NB4 (cell line): ENCODE results near the gene FUT8.

ENCODE experiments used
- DNase-seq: peaks from one replicate; pipeline ENCODE4 v3.0.0; 2010; ENCODE audit warnings: low read depth
- H3K4me3 ChIP-seq: one replicate; pipeline ENCODE4 v1.5.1; 2011; ENCODE audit warnings: mild to moderate bottlenecking, low read depth, low read length, moderate library complexity
- CTCF ChIP-seq: IDR thresholded peaks from one replicate; pipeline ENCODE4 v1.5.1; 2012; ENCODE audit warnings: low read depth, low read length
- MYC ChIP-seq: IDR thresholded peaks from 2 replicates; pipeline ENCODE4 v1.6.1; 2011; ENCODE audit warnings: low read depth, low read length
- POLR2A ChIP-seq: IDR thresholded peaks from 2 replicates; pipeline ENCODE4 v1.6.1; 2011; ENCODE audit warnings: mild to moderate bottlenecking; ENCODE audit not compliant: insufficient read length; ENCODE audit errors: extremely low read depth
- TF ChIP-seq, protein P1 (sequence below): IDR thresholded peaks from 2 replicates; pipeline ENCODE4 v1.6.1; 2011; ENCODE audit warnings: low read depth, low read length

The FUT8 gene

GRCh38 chr14:65499138-65499537 lies 86.6 kb downstream of the FUT8 start:
- H3K4me3 ChIP-seq, result no peak overlapping the region
- TF ChIP-seq CTCF (no peak), POLR2A (no peak), MYC (no peak)
- TF ChIP-seq, protein P1, sequence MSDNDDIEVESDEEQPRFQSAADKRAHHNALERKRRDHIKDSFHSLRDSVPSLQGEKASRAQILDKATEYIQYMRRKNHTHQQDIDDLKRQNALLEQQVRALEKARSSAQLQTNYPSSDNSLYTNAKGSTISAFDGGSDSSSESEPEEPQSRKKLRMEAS, result no peak
- no peak for DNase-seq

- DNase-seq, result no peak
- no peak overlapping the region for H3K4me3 ChIP-seq
- no peak for TF ChIP-seq CTCF
- TF ChIP-seq, protein P1, result no peak
- no peak for TF ChIP-seq POLR2A
- no peak for TF ChIP-seq MYC
Measured at GRCh38 chr14:65500075-65500474, 87.5 kb downstream of the FUT8 start.

GRCh38 chr14:65501328-65501727 lies 88.8 kb downstream of the FUT8 start:
- no peak overlapping the region for H3K4me3 ChIP-seq
- DNase-seq, result no peak
- TF ChIP-seq CTCF, result no peak
- TF ChIP-seq, protein P1, result no peak
- no peak for TF ChIP-seq MYC
- no peak for TF ChIP-seq POLR2A

DNA sequence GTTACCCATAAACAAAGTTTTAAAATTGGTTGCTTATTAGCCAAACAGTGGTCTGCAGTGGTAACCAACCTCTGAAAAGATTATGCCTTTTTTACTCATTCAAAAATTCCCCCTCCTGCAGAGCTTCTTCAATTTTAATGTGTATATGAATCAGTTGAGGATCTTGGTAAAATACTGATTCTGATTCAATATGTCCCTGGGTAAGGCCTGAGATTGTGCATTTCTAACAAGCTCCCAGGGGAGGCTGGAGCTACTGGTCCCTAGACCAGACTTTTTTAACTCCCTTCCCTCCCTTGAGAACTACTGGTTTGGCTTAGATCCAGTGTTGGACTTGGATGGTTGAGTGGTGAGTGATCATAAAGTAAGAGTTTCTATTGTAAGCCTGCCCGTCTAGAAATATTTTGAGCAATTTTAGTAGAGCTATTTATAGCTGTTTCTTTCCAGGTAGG lies 90.2 kb downstream of the FUT8 start:
- no peak for TF ChIP-seq CTCF
- TF ChIP-seq MYC, result no peak
- no peak for TF ChIP-seq POLR2A
- TF ChIP-seq, protein P1, result no peak
- H3K4me3 ChIP-seq, result no peak overlapping the region
- DNase-seq, result no peak

DNA sequence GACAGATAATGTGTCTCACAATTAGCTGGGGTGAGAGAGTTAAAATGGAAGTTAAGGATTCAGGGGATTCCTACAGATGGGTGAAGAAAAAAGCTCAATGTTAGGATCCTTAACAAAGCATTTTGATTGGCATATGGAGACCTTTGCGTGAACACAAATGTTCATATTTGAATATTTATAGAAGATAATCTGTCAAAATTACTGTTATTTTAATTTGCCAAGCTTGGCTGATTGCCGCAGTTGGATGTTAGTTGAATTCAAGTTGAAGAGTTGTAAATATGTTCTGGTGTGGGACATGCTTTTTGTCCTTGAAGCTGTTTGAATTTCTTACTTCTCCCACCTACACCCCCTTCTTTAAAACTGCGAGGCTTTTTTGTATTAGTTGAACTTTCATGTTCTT lies 91.2 kb downstream of the FUT8 start:
- no peak for DNase-seq
- no peak overlapping the region for H3K4me3 ChIP-seq
- TF ChIP-seq MYC, result no peak
- no peak for TF ChIP-seq POLR2A
- no peak for TF ChIP-seq CTCF
- TF ChIP-seq, protein P1, result no peak

GRCh38 chr14:65506801-65507200 lies 94.3 kb downstream of the FUT8 start:
- no peak for TF ChIP-seq POLR2A
- TF ChIP-seq CTCF, result no peak
- TF ChIP-seq MYC, result no peak
- TF ChIP-seq, protein P1, result no peak
- H3K4me3 ChIP-seq, result no peak overlapping the region
- DNase-seq, result no peak
